H9 (cell line): ENCODE results near the gene SMCO1. TPM values are rescaled to one million over a fixed set of nuclear protein-coding genes. Genes with fewer than 3 reads are reported as not detected.

Source experiments
- DNase-seq: peaks from one replicate; pipeline ENCODE4 v3.0.0-alpha.2; 2017
- H2AFZ ChIP-seq: one replicate; pipeline ENCODE4 v1.6.1; 2013; ENCODE audit warnings: mild to moderate bottlenecking, low read length, control low read depth, moderate library complexity
- H2AK5ac ChIP-seq: 2 replicates; pipeline ENCODE4 v1.6.1; 2013; ENCODE audit warnings: low read length, control low read depth, mixed read lengths; ENCODE audit not compliant: insufficient read length
- H2BK120ac ChIP-seq: one replicate; pipeline ENCODE4 v1.6.1; 2013; ENCODE audit warnings: low read depth, mild to moderate bottlenecking, low read length, control low read depth, inconsistent platforms; ENCODE audit not compliant: poor library complexity, severe bottlenecking
- H2BK12ac ChIP-seq: 2 replicates; pipeline ENCODE4 v1.6.1; 2013; ENCODE audit warnings: low read length, control low read depth, mixed read lengths, low read depth; ENCODE audit not compliant: insufficient read length
- H2BK15ac ChIP-seq: 2 replicates; pipeline ENCODE4 v1.6.1; 2013; ENCODE audit warnings: low read depth, low read length, control low read depth
- H2BK20ac ChIP-seq: one replicate; pipeline ENCODE4 v1.6.1; 2013; ENCODE audit warnings: low read depth, mild to moderate bottlenecking, low read length, control low read depth, inconsistent platforms; ENCODE audit not compliant: poor library complexity, severe bottlenecking
- H2BK5ac ChIP-seq: 2 replicates; pipeline ENCODE4 v1.6.1; 2013; ENCODE audit warnings: low read length, control low read depth, mixed read lengths; ENCODE audit not compliant: insufficient read length
- H3K14ac ChIP-seq: 2 replicates; pipeline ENCODE4 v1.6.1; 2013; ENCODE audit warnings: low read length, control low read depth; ENCODE audit not compliant: insufficient read depth
- H3K18ac ChIP-seq: 2 replicates; pipeline ENCODE4 v1.6.1; 2013; ENCODE audit warnings: low read depth, mild to moderate bottlenecking, mixed read lengths, low read length, control low read depth; ENCODE audit not compliant: insufficient read length
- H3K23ac ChIP-seq: 2 replicates; pipeline ENCODE4 v1.6.1; 2013; ENCODE audit warnings: low read length, control low read depth, mixed read lengths, low read depth; ENCODE audit not compliant: insufficient read length
- H3K23me2 ChIP-seq: 2 replicates; pipeline ENCODE4 v1.6.1; 2013; ENCODE audit warnings: low read depth, mild to moderate bottlenecking, mixed read lengths, low read length, control low read depth; ENCODE audit not compliant: insufficient read length, poor library complexity, severe bottlenecking
- H3K27ac ChIP-seq: 2 replicates; pipeline ENCODE4 v1.5.1; 2013; ENCODE audit warnings: low read length, control low read depth, mixed read lengths, low read depth; ENCODE audit not compliant: insufficient read length
- H3K27me3 ChIP-seq: 2 replicates; pipeline ENCODE4 v1.6.1; 2013; ENCODE audit warnings: low read length, control low read depth, inconsistent platforms; ENCODE audit not compliant: insufficient read depth
- H3K4ac ChIP-seq: 2 replicates; pipeline ENCODE4 v1.6.1; 2013; ENCODE audit warnings: low read depth, mild to moderate bottlenecking, control low read depth, inconsistent platforms, low read length, moderate library complexity
- H3K4me1 ChIP-seq: 2 replicates; pipeline ENCODE4 v1.6.1; 2013; ENCODE audit warnings: low read length, control low read depth, inconsistent platforms; ENCODE audit not compliant: insufficient read depth
- H3K4me2 ChIP-seq: 2 replicates; pipeline ENCODE4 v1.6.1; 2013; ENCODE audit warnings: low read length, control low read depth, mixed read lengths; ENCODE audit not compliant: insufficient read length, insufficient read depth
- H3K56ac ChIP-seq: 2 replicates; pipeline ENCODE4 v1.6.1; 2013; ENCODE audit warnings: low read depth, mild to moderate bottlenecking, mixed read lengths, low read length, control low read depth; ENCODE audit not compliant: insufficient read length
- H3K79me1 ChIP-seq: 2 replicates; pipeline ENCODE4 v1.6.1; 2013; ENCODE audit warnings: low read depth, mild to moderate bottlenecking, moderate library complexity, low read length, control low read depth, inconsistent platforms; ENCODE audit not compliant: insufficient read depth, poor library complexity, severe bottlenecking
- H3K79me2 ChIP-seq: 2 replicates; pipeline ENCODE4 v1.6.1; 2013; ENCODE audit warnings: low read length, control low read depth, inconsistent platforms; ENCODE audit not compliant: insufficient read depth
- H3K9ac ChIP-seq: 2 replicates; pipeline ENCODE4 v1.6.1; 2013; ENCODE audit warnings: low read length, control low read depth, mixed read lengths; ENCODE audit not compliant: insufficient read length; ENCODE audit errors: extremely low read depth
- H3K9me3 ChIP-seq: one replicate; pipeline ENCODE4 v1.6.1; 2013; ENCODE audit warnings: low read depth, low read length, inconsistent platforms; ENCODE audit not compliant: control insufficient read depth
- H3T11ph ChIP-seq: one replicate; pipeline ENCODE4 v1.6.1; 2013; ENCODE audit warnings: mild to moderate bottlenecking, low read length, control low read depth, inconsistent platforms
- H4K20me1 ChIP-seq: one replicate; pipeline ENCODE4 v1.6.1; 2013; ENCODE audit not compliant: control insufficient read depth, insufficient read length, insufficient read depth
- H4K5ac ChIP-seq: 2 replicates; pipeline ENCODE4 v1.6.1; 2013; ENCODE audit warnings: low read depth, mild to moderate bottlenecking, mixed read lengths, low read length, control low read depth; ENCODE audit not compliant: insufficient read length
- H4K8ac ChIP-seq: replicated peaks from 2 replicates; pipeline ENCODE4 v1.6.1; 2013; ENCODE audit warnings: low read length, control low read depth, mixed read lengths, low read depth; ENCODE audit not compliant: insufficient read length
- H4K91ac ChIP-seq: 2 replicates; pipeline ENCODE4 v1.6.1; 2013; ENCODE audit warnings: low read depth, mild to moderate bottlenecking, moderate library complexity, mixed read lengths, low read length, control low read depth; ENCODE audit not compliant: insufficient read length
- H3K27ac Mint-ChIP-seq, 3 experiments: 2 replicates in 2 of 3; 3 replicates in 1 of 3; pipeline ENCODE4 v1.8.0; 2020 to 2021; ENCODE audit warnings: mixed read lengths in 3 of 3, mild to moderate bottlenecking in 1 of 3, moderate library complexity in 1 of 3
- H3K27me3 Mint-ChIP-seq: 2 replicates; pipeline ENCODE4 v1.8.0; 2021; ENCODE audit warnings: low read depth, mild to moderate bottlenecking, moderate library complexity, mixed read lengths
- H3K36me3 Mint-ChIP-seq, 3 experiments: 2 replicates in 2 of 3; 3 replicates in 1 of 3; pipeline ENCODE4 v1.8.0; 2020 to 2021; ENCODE audit warnings: low read depth in 3 of 3, mixed read lengths in 3 of 3; ENCODE audit not compliant: insufficient read depth in 1 of 3
- H3K4me1 Mint-ChIP-seq, 2 experiments: 2 replicates each; pipeline ENCODE4 v1.8.0; 2020; ENCODE audit warnings: mixed read lengths in 2 of 2
- H3K4me3 Mint-ChIP-seq, 2 experiments: 2 replicates in 1 of 2; 3 replicates in 1 of 2; pipeline ENCODE4 v1.8.0; 2020 to 2021; ENCODE audit warnings: mild to moderate bottlenecking in 2 of 2, mixed read lengths in 2 of 2, moderate library complexity in 1 of 2
- H3K9me3 Mint-ChIP-seq, 2 experiments: 2 replicates in 1 of 2; 3 replicates in 1 of 2; pipeline ENCODE4 v1.8.0; 2020; ENCODE audit warnings: mild to moderate bottlenecking in 2 of 2, mixed read lengths in 2 of 2, moderate library complexity in 1 of 2
- CTCF ChIP-seq: fragments of 200-600 bp; sonication (generic); conservative IDR thresholded peaks from 3 replicates; pipeline ENCODE4 v1.8.0; 2021; ENCODE audit warnings: antibody characterized with exemption, mild to moderate bottlenecking
- WGBS: extraction: QIAGEN DNeasy Blood & Tissue Kit; methylation state at CpG from one replicate; pipeline ENCODE4 v1.1.7; 2013; ENCODE audit warnings: missing lambda C conversion rate, low lambda C conversion rate, mixed read lengths; ENCODE audit not compliant: insufficient read length; ENCODE audit errors: extremely low coverage; 5-methylcytosine and 5-hydroxymethylcytosine counted together
- total RNA-seq: library from RNA; stranded (reverse); gene quantifications from 2 replicates; pipeline ENCODE4 v1.2.1, GENCODE V29; 2021

SMCO1 gene
- total RNA-seq, 1 experiment from 2014 or later, result not detected

- no peak overlapping the region for H2BK5ac ChIP-seq
- H3K36me3 Mint-ChIP-seq, result peaks cover 2 to 18% (median 16%) of the 10 kb centered on the region in 3 experiments; a peak in 5 of 7 replicates
- H3K4me2 ChIP-seq, result no peak overlapping the region
- H3K23me2 ChIP-seq, result no peaks in the 10 kb centered on the region
- H4K20me1 ChIP-seq, result no peaks in the 10 kb centered on the region
- no peak overlapping the region for H3K56ac ChIP-seq
- no peak overlapping the region for H2BK120ac ChIP-seq
- no peak overlapping the region for H3T11ph ChIP-seq
- H3K9me3 Mint-ChIP-seq, result no peaks in the 10 kb centered on the region
- H3K27ac ChIP-seq, result no peak overlapping the region
- H3K27me3 ChIP-seq, result no peaks in the 10 kb centered on the region
- no peaks in the 10 kb centered on the region for H3K4me1 ChIP-seq
- H3K79me2 ChIP-seq, result no peaks in the 10 kb centered on the region
- no peak overlapping the region for H2BK12ac ChIP-seq
- H3K79me1 ChIP-seq, result no peaks in the 10 kb centered on the region
- H3K14ac ChIP-seq, result no peak overlapping the region
- H3K4me1 Mint-ChIP-seq, result no peaks in the 10 kb centered on the region
- no peak overlapping the region for H4K5ac ChIP-seq
- no peak overlapping the region for H2AFZ ChIP-seq
- no peak overlapping the region for H3K4ac ChIP-seq
- no peak for TF ChIP-seq CTCF
- H3K23ac ChIP-seq, result no peak overlapping the region
- H3K9me3 ChIP-seq, result no peaks in the 10 kb centered on the region
- DNase-seq, result no peak
- no peak overlapping the region for H2BK20ac ChIP-seq
- H4K91ac ChIP-seq, result no peak overlapping the region
- H3K9ac ChIP-seq, result no peak overlapping the region
- no peaks in the 10 kb centered on the region for H3K27me3 Mint-ChIP-seq
- WGBS, result no CpG with 5 or more reads among the region's 5 CpGs
- no peak overlapping the region for H4K8ac ChIP-seq
- no peak overlapping the region for H3K18ac ChIP-seq
- H3K27ac Mint-ChIP-seq, result no peak overlapping the region
- H2AK5ac ChIP-seq, result no peak overlapping the region
- H3K4me3 Mint-ChIP-seq, result no peak overlapping the region
- H2BK15ac ChIP-seq, result no peak overlapping the region
Measured at GRCh38 chr3:196557236-196557635, 42.1 kb upstream of the SMCO1 start.
